Keratinocyte (primary cell): ENCODE results near the gene PDCD1LG2. TPM values are rescaled to one million over a fixed set of nuclear protein-coding genes. Genes with fewer than 3 reads are reported as not detected.

Source experiments
- DNase-seq: peaks from one replicate; pipeline ENCODE4 v3.0.0-alpha.2; 2011; ENCODE audit warnings: low read depth, missing footprints, low spot score
- FAIRE-seq: peaks from 2 replicates; lab custom pipeline; 2011; peaks lifted over from hg19 to GRCh38; lab: Jason Lieb, UNC
- H2AFZ ChIP-seq: 2 replicates; pipeline ENCODE4 v1.6.0; 2012; ENCODE audit warnings: low read length, control low read depth, inconsistent platforms; ENCODE audit not compliant: control insufficient read depth
- H3K27ac ChIP-seq: 2 replicates; pipeline ENCODE4 v1.5.1; 2011; ENCODE audit warnings: low read length; ENCODE audit not compliant: control insufficient read depth, insufficient read depth
- H3K27me3 ChIP-seq: 3 replicates; pipeline ENCODE4 v1.6.0; 2011; ENCODE audit warnings: low read length; ENCODE audit not compliant: control insufficient read depth, insufficient read depth; ENCODE audit errors: extremely low read depth
- H3K36me3 ChIP-seq, 2 experiments: 2 replicates in 1 of 2; 3 replicates in 1 of 2; pipeline ENCODE4 v1.5.1; 2011; ENCODE audit warnings: low read length in 2 of 2, mild to moderate bottlenecking in 1 of 2; ENCODE audit not compliant: control insufficient read depth in 2 of 2, insufficient read depth in 2 of 2; ENCODE audit errors: extremely low read depth in 1 of 2
- H3K4me1 ChIP-seq: 3 replicates; pipeline ENCODE4 v1.5.1; 2011; ENCODE audit warnings: low read length; ENCODE audit not compliant: control insufficient read depth, insufficient read depth; ENCODE audit errors: extremely low read depth
- H3K4me2 ChIP-seq: 3 replicates; pipeline ENCODE4 v1.6.0; 2011; ENCODE audit warnings: low read depth, low read length; ENCODE audit not compliant: control insufficient read depth, insufficient read depth; ENCODE audit errors: extremely low read depth
- H3K4me3 ChIP-seq, 3 experiments: fragments of 200-600 bp in 1 of 3; sonication (generic) in 1 of 3; 2 replicates in 2 of 3; 3 replicates in 1 of 3; pipeline ENCODE4 v1.5.1; 2011 to 2016; ENCODE audit warnings: low read length in 3 of 3, mild to moderate bottlenecking in 3 of 3, control low read depth in 2 of 3, inconsistent platforms in 1 of 3, low read depth in 1 of 3, mixed read lengths in 1 of 3, mixed run types in 1 of 3, moderate library complexity in 1 of 3; ENCODE audit not compliant: control insufficient read depth in 2 of 3, insufficient read depth in 2 of 3; ENCODE audit errors: extremely low read depth in 1 of 3
- H3K79me2 ChIP-seq: 2 replicates; pipeline ENCODE4 v1.6.0; 2012; ENCODE audit warnings: low read length; ENCODE audit not compliant: control insufficient read depth, insufficient read depth
- H3K9ac ChIP-seq: 3 replicates; pipeline ENCODE4 v1.6.0; 2011; ENCODE audit warnings: low read length; ENCODE audit not compliant: control insufficient read depth, insufficient read depth; ENCODE audit errors: extremely low read depth
- H3K9me1 ChIP-seq: 3 replicates; pipeline ENCODE4 v1.6.0; 2011; ENCODE audit warnings: low read length; ENCODE audit not compliant: control insufficient read depth, insufficient read depth; ENCODE audit errors: extremely low read depth
- H3K9me3 ChIP-seq: 2 replicates; pipeline ENCODE4 v1.5.1; 2012; ENCODE audit warnings: low read depth, low read length; ENCODE audit not compliant: control insufficient read depth
- H4K20me1 ChIP-seq: 3 replicates; pipeline ENCODE4 v1.6.0; 2011; ENCODE audit warnings: low read length; ENCODE audit not compliant: control insufficient read depth, insufficient read depth; ENCODE audit errors: extremely low read depth
- EZH2 ChIP-seq: IDR thresholded peaks from one replicate; pipeline ENCODE4 v1.6.1; 2012; ENCODE audit warnings: inconsistent platforms, mild to moderate bottlenecking, low read length, moderate library complexity
- dilution Hi-C: fragments of 300-500 bp; cut with MboI; formaldehyde crosslinking; loops from one replicate; pipeline ENCODE4 v1.7.0; 2020; ENCODE audit warnings: low sequenced_read_pairs; ENCODE audit not compliant: extremely low pct_ligation_motif_present
- polyA plus RNA-seq, 5 experiments: library from polyadenylated mRNA; depleted of rRNA in 3 of 5; stranded (reverse) in 3 of 5; stranded (forward) in 1 of 5; unstranded in 1 of 5; fragments of >200 nt; gene quantifications; 1 replicate in 1 of 5; 2 replicates in 3 of 5; 3 replicates in 1 of 5; pipeline versions ENCODE4 v1.2.1 to v1.2.3, GENCODE V29; 2011 to 2012; ENCODE audit warnings: missing spikeins in 2 of 5, low read depth in 1 of 5, low replicate concordance in 1 of 5
- TF ChIP-seq, protein P1 (sequence below), 3 experiments: IDR thresholded peaks in 1 of 3; conservative IDR thresholded peaks in 1 of 3; optimal IDR thresholded peaks in 1 of 3; 2 replicates in 2 of 3; 3 replicates in 1 of 3; pipeline versions ENCODE3 to v1.5.1; 2011; ENCODE audit warnings: low read length in 3 of 3, mild to moderate bottlenecking in 3 of 3, moderate library complexity in 2 of 3, control low read depth in 1 of 3, inconsistent platforms in 1 of 3; ENCODE audit not compliant: insufficient read depth in 2 of 3; ENCODE audit errors: extremely low read depth in 1 of 3

The PDCD1LG2 gene
- polyA plus RNA-seq, 1 donor (not counting 4 experiments of a cell fraction or from before 2014, with no cell fraction given) = 20.2 TPM

DNA sequence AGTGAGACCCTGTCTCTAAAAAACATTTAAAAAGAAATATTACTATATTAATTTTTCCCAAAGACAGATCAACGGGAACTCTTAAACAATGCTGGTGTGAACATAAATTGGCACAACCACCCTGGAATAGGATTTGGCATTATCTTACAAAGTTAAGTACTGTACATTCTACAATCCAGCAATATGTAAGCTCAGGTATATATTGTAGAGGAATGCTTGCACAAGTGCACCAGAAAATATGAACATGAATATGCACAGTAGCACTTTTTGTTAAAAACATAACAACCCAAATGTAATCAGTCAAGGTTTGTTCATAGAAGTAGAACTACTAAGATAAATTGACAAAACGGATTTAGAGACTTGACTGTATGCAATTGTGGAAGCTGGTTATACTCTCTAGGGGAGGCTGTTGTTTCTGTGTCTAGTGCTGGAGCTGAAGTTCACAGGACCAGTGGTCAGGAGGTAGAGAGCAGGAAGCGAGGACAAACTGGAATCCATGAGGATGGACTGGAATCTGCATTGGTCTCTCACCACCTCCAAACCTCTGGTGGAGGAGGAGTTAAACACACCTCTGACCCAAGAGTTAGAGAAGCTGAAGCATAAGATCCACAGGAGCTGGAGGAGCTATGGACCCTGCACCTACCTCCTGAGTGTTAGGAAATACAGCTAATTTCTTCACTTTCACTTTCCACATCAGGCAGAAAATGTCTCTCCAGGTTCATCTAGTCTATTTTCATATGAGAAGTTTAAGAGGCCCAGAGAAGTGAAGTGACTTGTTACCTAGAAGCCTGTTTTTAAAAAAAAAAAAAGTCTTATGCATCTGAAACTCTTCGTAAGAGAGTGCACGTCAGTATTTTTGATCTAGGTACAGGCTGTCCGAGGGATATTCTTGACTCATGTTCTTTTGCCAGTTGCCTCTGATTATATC is 98.2 kb downstream of the PDCD1LG2 start:
- dilution Hi-C loops = no loop called here
- Histone ChIP-seq H3K4me1 (peaks cover 2% of the 10 kb centered on the region), H3K9me1 (no peaks in the 10 kb centered on the region), H3K9ac (peak overlapping the region; percentile 6), H4K20me1 (no peaks in the 10 kb centered on the region), H3K9me3 (no peaks in the 10 kb centered on the region), H3K79me2 (no peaks in the 10 kb centered on the region), H3K4me2 (peak overlapping the region; percentile 65), H3K27me3 (no peaks in the 10 kb centered on the region), H3K36me3 (no peaks in the 10 kb centered on the region), H3K4me3 (peak overlapping the region in 2 of 3 experiments; percentile 36 to 48), H3K27ac (no peak overlapping the region), H2AFZ (peak overlapping the region; percentile 61)
- DNase-seq (no peak), FAIRE-seq (no peak)
- TF ChIP-seq EZH2 = no peak
- TF ChIP-seq, protein P1, sequence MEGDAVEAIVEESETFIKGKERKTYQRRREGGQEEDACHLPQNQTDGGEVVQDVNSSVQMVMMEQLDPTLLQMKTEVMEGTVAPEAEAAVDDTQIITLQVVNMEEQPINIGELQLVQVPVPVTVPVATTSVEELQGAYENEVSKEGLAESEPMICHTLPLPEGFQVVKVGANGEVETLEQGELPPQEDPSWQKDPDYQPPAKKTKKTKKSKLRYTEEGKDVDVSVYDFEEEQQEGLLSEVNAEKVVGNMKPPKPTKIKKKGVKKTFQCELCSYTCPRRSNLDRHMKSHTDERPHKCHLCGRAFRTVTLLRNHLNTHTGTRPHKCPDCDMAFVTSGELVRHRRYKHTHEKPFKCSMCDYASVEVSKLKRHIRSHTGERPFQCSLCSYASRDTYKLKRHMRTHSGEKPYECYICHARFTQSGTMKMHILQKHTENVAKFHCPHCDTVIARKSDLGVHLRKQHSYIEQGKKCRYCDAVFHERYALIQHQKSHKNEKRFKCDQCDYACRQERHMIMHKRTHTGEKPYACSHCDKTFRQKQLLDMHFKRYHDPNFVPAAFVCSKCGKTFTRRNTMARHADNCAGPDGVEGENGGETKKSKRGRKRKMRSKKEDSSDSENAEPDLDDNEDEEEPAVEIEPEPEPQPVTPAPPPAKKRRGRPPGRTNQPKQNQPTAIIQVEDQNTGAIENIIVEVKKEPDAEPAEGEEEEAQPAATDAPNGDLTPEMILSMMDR (optimal IDR thresholded peaks at IDR 0.05 in 1 of 3, IDR thresholded peaks at IDR 0.05 in 1 of 3, conservative IDR thresholded peaks at IDR 0.05 in 1 of 3; ENCODE audit: extremely low read depth in 1 of 3, insufficient read depth in 2 of 3, low read length in 3 of 3) = no peak

DNA sequence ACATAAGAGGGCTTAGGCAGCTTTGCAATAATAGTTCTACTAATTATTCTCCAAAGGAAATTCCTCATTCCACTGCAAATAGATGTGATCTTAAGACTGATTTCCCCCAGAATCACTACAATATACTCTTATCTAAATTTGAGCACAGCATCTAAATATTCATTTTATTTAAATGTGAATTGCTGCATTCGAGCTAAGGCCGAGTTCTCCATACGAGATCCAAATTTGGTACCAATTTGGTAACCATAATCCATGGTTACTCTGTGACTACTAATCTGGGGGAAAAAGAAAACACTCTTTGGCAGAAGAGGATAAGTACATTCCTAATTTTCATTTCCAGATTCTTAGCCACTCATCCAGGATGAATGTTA is 98.9 kb downstream of the PDCD1LG2 start:
- dilution Hi-C loops = no loop called here
- FAIRE-seq (no peak), DNase-seq (no peak)
- Histone ChIP-seq H3K9me1 (no peaks in the 10 kb centered on the region), H3K79me2 (no peaks in the 10 kb centered on the region), H3K4me2 (peak overlapping the region; percentile 65), H3K9ac (no peak overlapping the region), H3K27ac (no peak overlapping the region), H3K4me3 (peak overlapping the region in 2 of 3 experiments; percentile 36 to 48), H3K9me3 (no peaks in the 10 kb centered on the region), H4K20me1 (no peaks in the 10 kb centered on the region), H2AFZ (no peak overlapping the region), H3K4me1 (peaks cover 2% of the 10 kb centered on the region), H3K27me3 (no peaks in the 10 kb centered on the region), H3K36me3 (no peaks in the 10 kb centered on the region)
- TF ChIP-seq, protein P1 (optimal IDR thresholded peaks at IDR 0.05 in 1 of 3, IDR thresholded peaks at IDR 0.05 in 1 of 3, conservative IDR thresholded peaks at IDR 0.05 in 1 of 3; ENCODE audit: extremely low read depth in 1 of 3, insufficient read depth in 2 of 3, low read length in 3 of 3) = no peak
- TF ChIP-seq EZH2 = no peak
